Measurements from ENCODE around the gene BCAS1.

DNA sequence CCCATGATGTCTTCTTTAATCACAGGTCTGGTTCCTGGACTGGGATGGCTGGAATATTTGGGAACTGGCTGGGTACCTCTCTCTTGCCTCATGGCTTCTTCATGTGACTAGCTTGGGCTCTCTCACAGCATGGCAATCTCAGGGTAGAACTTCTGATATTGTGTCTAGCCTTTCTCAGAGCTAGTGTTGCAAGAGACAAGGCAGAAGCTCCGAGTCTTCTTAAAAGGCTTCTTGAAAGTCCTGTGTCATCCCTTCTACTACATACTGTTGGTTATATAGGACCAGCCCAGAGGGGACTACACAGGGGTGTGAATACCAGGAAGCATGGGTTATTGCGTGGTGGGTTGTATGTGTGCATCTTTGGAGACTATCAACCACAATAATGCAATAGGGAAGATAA is 23.3 kb downstream of the BCAS1 start:
- TF ChIP-seq, protein P1, sequence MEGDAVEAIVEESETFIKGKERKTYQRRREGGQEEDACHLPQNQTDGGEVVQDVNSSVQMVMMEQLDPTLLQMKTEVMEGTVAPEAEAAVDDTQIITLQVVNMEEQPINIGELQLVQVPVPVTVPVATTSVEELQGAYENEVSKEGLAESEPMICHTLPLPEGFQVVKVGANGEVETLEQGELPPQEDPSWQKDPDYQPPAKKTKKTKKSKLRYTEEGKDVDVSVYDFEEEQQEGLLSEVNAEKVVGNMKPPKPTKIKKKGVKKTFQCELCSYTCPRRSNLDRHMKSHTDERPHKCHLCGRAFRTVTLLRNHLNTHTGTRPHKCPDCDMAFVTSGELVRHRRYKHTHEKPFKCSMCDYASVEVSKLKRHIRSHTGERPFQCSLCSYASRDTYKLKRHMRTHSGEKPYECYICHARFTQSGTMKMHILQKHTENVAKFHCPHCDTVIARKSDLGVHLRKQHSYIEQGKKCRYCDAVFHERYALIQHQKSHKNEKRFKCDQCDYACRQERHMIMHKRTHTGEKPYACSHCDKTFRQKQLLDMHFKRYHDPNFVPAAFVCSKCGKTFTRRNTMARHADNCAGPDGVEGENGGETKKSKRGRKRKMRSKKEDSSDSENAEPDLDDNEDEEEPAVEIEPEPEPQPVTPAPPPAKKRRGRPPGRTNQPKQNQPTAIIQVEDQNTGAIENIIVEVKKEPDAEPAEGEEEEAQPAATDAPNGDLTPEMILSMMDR (IDR thresholded peaks at IDR 0.05): no peak
- no peak for TF ChIP-seq POLR2A (IDR thresholded peaks at IDR 0.05)

Data from adrenal gland (tissue), 5 donors.